GM12874 (cell line): Measurements from ENCODE around the gene SAP30.

Experiments
- TF ChIP-seq, protein P1 (sequence below): IDR thresholded peaks from 2 replicates; pipeline ENCODE4 v1.5.1; 2011; ENCODE audit warnings: low read depth, mild to moderate bottlenecking, control low read depth, low read length, moderate library complexity; ENCODE audit not compliant: insufficient read depth

SAP30 gene

GRCh38 chr4:173347467-173347866 lies 23.3 kb upstream of the SAP30 start:
- TF ChIP-seq, protein P1, sequence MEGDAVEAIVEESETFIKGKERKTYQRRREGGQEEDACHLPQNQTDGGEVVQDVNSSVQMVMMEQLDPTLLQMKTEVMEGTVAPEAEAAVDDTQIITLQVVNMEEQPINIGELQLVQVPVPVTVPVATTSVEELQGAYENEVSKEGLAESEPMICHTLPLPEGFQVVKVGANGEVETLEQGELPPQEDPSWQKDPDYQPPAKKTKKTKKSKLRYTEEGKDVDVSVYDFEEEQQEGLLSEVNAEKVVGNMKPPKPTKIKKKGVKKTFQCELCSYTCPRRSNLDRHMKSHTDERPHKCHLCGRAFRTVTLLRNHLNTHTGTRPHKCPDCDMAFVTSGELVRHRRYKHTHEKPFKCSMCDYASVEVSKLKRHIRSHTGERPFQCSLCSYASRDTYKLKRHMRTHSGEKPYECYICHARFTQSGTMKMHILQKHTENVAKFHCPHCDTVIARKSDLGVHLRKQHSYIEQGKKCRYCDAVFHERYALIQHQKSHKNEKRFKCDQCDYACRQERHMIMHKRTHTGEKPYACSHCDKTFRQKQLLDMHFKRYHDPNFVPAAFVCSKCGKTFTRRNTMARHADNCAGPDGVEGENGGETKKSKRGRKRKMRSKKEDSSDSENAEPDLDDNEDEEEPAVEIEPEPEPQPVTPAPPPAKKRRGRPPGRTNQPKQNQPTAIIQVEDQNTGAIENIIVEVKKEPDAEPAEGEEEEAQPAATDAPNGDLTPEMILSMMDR, result no peak

DNA sequence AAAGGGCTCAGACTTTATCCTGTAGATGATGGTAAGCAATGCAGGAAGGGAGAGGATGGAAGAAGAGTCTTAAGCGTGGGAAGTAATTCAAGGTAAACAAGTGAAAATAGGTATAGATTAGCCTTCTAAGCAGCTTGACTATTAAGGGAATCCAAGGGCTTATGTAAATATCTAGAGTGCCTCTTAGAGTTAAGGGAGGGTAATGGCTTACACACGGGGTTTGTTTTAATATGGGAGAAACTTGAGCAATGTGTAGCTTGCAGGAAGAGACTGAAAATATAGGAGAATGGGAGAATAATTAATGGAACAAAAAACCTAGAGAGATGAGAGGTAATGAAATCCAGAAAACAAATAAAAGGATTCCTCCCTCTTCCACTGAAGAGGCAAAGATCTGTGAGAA lies 12.8 kb upstream of the SAP30 start:
- TF ChIP-seq, protein P1, result no peak

DNA sequence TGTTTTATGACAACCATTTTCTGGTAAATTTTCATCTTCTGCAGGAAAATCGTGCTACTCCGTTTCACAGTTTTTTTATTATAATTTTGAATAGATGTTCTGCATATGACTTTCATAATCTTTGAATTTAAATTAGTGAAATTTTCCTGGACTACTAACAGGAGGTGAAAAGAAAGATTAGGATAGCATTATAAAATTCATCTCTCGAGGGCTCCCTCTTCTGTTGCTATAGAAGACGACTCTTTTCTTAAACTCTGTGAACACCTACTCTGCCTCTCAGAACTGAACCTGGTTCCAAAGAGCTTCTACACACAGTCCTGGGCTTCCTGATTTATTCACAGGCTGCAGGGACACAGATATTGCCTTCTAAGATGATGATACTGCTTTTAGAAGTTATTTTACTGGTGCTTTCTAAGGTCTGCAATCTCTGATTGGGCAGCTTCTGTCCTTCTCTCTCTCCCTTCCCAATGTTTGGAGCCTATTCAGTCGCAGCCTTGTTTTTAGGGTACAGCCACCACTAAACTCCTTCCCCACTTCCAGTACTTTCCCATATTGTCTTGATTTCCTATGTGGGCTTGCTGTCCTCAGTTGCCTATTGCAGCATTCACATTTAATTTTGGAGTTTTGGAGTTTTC lies 10.1 kb upstream of the SAP30 start:
- TF ChIP-seq, protein P1, result no peak

- TF ChIP-seq, protein P1, result no peak
Observed at GRCh38 chr4:173362666-173363065, 8.1 kb upstream of the SAP30 start.

DNA sequence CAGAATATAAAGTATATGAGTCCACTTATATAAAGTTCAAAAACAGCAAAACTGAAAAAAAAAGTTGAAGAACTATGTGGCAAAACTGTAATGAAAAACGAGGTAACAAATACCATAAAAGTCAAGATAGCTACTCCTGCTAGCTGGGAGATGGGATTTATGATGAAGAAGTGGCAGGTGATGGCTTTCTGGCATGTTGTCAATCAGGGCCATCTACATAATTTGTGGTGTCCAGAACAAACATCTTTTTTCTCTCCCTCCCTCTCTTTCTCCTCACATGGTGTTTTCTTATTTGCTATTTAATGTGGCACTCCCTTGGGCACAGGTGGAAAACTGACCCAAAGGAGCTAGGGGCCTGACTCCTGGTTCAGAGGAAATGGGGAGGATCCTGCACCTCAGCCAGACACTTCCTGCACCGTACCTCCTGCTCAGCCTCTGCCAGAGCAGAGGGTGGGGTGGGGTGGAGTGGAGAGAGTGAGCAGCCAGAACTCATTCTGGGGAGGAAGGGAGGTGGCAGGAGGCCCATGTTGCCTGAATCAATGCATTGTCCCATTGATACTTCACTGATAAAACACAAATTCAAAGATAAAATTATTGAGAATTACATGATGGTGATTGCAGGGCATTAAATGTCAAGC lies 5.3 kb upstream of the SAP30 start:
- TF ChIP-seq, protein P1, result no peak

- TF ChIP-seq, protein P1, result no peak
Observed at GRCh38 chr4:173367285-173367684, 3.5 kb upstream of the SAP30 start.

- TF ChIP-seq, protein P1, result no peak
Observed at GRCh38 chr4:173367946-173368345, 2.8 kb upstream of the SAP30 start.
